ENCODE data around the gene ANO7. TPM values are rescaled to one million over a fixed set of nuclear protein-coding genes. Genes with fewer than 3 reads are reported as not detected.

ANO7 gene
- total and polyA plus RNA-seq, 2 of the 8 experiments (the other 6 are each of a cell fraction or from before 2014, with no cell fraction given), result 3.2 to 6.9 TPM

- peaks cover 10 to 69% of the 10 kb centered on the region in 2 experiments for H3K79me2 ChIP-seq (ENCODE audit: control insufficient read depth in 1 of 2, insufficient read depth in 2 of 2, low read length in 2 of 2)
Measured at GRCh38 chr2:241270531-241270930, 82.1 kb downstream of the ANO7 start.

More at GRCh38 chr2:241270531-241270930, 82.1 kb downstream of the ANO7 start:
- H3K23ac ChIP-seq (ENCODE audit: insufficient read length), result no peak overlapping the region
- no peak for FAIRE-seq
- H3K27me3 ChIP-seq (replicated peaks in 1 of 4; ENCODE audit: control insufficient read depth in 3 of 4, extremely low read depth in 1 of 4, insufficient read depth in 3 of 4, low read length in 3 of 4), result no peaks in the 10 kb centered on the region
- DNase-seq (ENCODE audit: low read depth in 1 of 2, low spot score in 2 of 2), result no peak
- H4K5ac ChIP-seq (ENCODE audit: insufficient read length, low read depth, low read length), result no peak overlapping the region
- H3K4me2 ChIP-seq (ENCODE audit: insufficient read depth in 1 of 2, low read depth in 2 of 2, low read length in 2 of 2), result no peak overlapping the region; a peak in 1 of 4 replicates
- H3K9ac ChIP-seq (replicated peaks in 1 of 4; ENCODE audit: extremely low read depth in 1 of 4, low read depth in 3 of 4, low read length in 3 of 4), result no peak overlapping the region
- H2BK20ac ChIP-seq (ENCODE audit: low read length), result no peak overlapping the region
- H2BK120ac ChIP-seq (replicated peaks; ENCODE audit: low read depth, low read length), result no peak overlapping the region
- H2BK15ac ChIP-seq (ENCODE audit: low read length), result no peak overlapping the region
- H3K4me3 ChIP-seq (ENCODE audit: extremely low read depth in 1 of 4, insufficient read depth in 2 of 4, low read depth in 3 of 4, low read length in 4 of 4), result no peak overlapping the region
- peaks cover 0 to 19% (median 4%) of the 10 kb centered on the region in 4 experiments; a peak in 4 of 8 replicates for H3K36me3 ChIP-seq (ENCODE audit: control insufficient read depth in 2 of 4, insufficient read depth in 4 of 4, low read length in 3 of 4)
- peaks cover 0 to 14% (median 3%) of the 10 kb centered on the region in 4 experiments; a peak in 5 of 7 replicates for H3K4me1 ChIP-seq (replicated peaks in 1 of 4; ENCODE audit: control insufficient read depth in 3 of 4, insufficient read depth in 4 of 4, low read length in 3 of 4)
- H3K9me3 ChIP-seq (ENCODE audit: insufficient read depth in 2 of 2, low read depth in 1 of 2, low read length in 1 of 2), result no peaks in the 10 kb centered on the region
- WGBS, 2 experiments (ENCODE audit: extremely low coverage in 1 of 2, insufficient coverage in 1 of 2, insufficient read length in 1 of 2, insufficient replicate concordance in 2 of 2, low coverage in 1 of 2, low lambda C conversion rate in 2 of 2, missing lambda C conversion rate in 1 of 2), result 84% methylated on average over 5 of the region's 5 CpGs; no CpG with 5 or more reads in 1 of the 2 experiments
- no peak overlapping the region for H3K56ac ChIP-seq (replicated peaks; ENCODE audit: insufficient read length, low read depth, low read length)
- H4K8ac ChIP-seq (ENCODE audit: extremely low read depth, insufficient read depth, low read length), result no peak overlapping the region
- H2BK12ac ChIP-seq (ENCODE audit: low read depth, low read length), result no peak overlapping the region
- H2AK5ac ChIP-seq (ENCODE audit: low read depth, low read length), result no peak overlapping the region
- H3K23me2 ChIP-seq (ENCODE audit: low read depth, low read length), result peaks cover 8% of the 10 kb centered on the region; the same call in 1 of the 2 replicates
- peaks cover 19 to 50% of the 10 kb centered on the region in 2 experiments for H4K20me1 ChIP-seq (replicated peaks in 1 of 2; ENCODE audit: control insufficient read depth in 1 of 2, insufficient read depth in 2 of 2, low read length in 2 of 2)
- no peak overlapping the region for H2BK5ac ChIP-seq (ENCODE audit: low read depth, low read length)
- H3K79me1 ChIP-seq (ENCODE audit: low read depth, low read length), result peaks cover 36% of the 10 kb centered on the region
- H3K14ac ChIP-seq (ENCODE audit: insufficient read length), result no peak overlapping the region
- H3K27ac ChIP-seq (ENCODE audit: low read depth, low read length), result no peak overlapping the region
- no peak overlapping the region for H2AFZ ChIP-seq (ENCODE audit: low read length)
- H4K91ac ChIP-seq (replicated peaks; ENCODE audit: insufficient read length, low read length), result no peak overlapping the region
- ChIA-PET CTCF (ENCODE audit: partially characterized antibody) (interaction anchor here (1.3 kb wide), 1 partner anchor 11 kb away, joined by 3 read pairs; no protein-coding TSS in a partner anchor), POLR2A (ENCODE audit: partially characterized antibody) (interaction anchor here (0.5 kb wide), 1 partner anchor 36 kb away, joined by 3 read pairs; no protein-coding TSS in a partner anchor)
- no peak overlapping the region for H3K18ac ChIP-seq (ENCODE audit: extremely low read depth, low read length)
- H3K4ac ChIP-seq (replicated peaks; ENCODE audit: insufficient read length, low read depth, low read length), result no peak overlapping the region
